NCI-H446 treated with DMSO at 0.1 percent for 48 hours (cell line): ENCODE results near the gene TMEM238L.

Experiments used
- DNase-seq: peaks from one replicate; lab custom pipeline; 2025; lab: John Stamatoyannopoulos, UW

TMEM238L gene

GRCh38 chr17:10804546-10804945, 647 bp upstream of the TMEM238L start:
- no peak for DNase-seq

GRCh38 chr17:10803350-10803749, 549 bp downstream of the TMEM238L start:
- no peak for DNase-seq

GRCh38 chr17:10802496-10803284, 1.2 kb downstream of the TMEM238L start:
- no peak for DNase-seq

GRCh38 chr17:10799407-10799806, 4.5 kb downstream of the TMEM238L start:
- DNase-seq: no peak

GRCh38 chr17:10798910-10799309, 5.0 kb downstream of the TMEM238L start:
- no peak for DNase-seq

- no peak for DNase-seq
Measured at GRCh38 chr17:10798332-10798749, 5.6 kb downstream of the TMEM238L start.

- DNase-seq: no peak
Measured at GRCh38 chr17:10797476-10798328, 6.2 kb downstream of the TMEM238L start.

- DNase-seq: no peak
Measured at GRCh38 chr17:10793816-10794215, 10.1 kb downstream of the TMEM238L start.

- DNase-seq: no peak
Measured at GRCh38 chr17:10793256-10793655, 10.6 kb downstream of the TMEM238L start.

- DNase-seq: no peak
Measured at GRCh38 chr17:10792151-10792550, 11.7 kb downstream of the TMEM238L start.

- no peak for DNase-seq
Measured at GRCh38 chr17:10790491-10791401, 13.2 kb downstream of the TMEM238L start.

GRCh38 chr17:10789694-10790271, 14.1 kb downstream of the TMEM238L start:
- no peak for DNase-seq

GRCh38 chr17:10787306-10788045, 16.4 kb downstream of the TMEM238L start:
- no peak for DNase-seq

- DNase-seq: no peak
Measured at GRCh38 chr17:10785295-10785694, 18.6 kb downstream of the TMEM238L start.

- DNase-seq: no peak
Measured at GRCh38 chr17:10779609-10780008, 24.3 kb downstream of the TMEM238L start.

GRCh38 chr17:10777890-10778289, 26.0 kb downstream of the TMEM238L start:
- no peak for DNase-seq

GRCh38 chr17:10777131-10777807, 26.6 kb downstream of the TMEM238L start:
- DNase-seq: no peak

GRCh38 chr17:10776381-10776780, 27.5 kb downstream of the TMEM238L start:
- no peak for DNase-seq

GRCh38 chr17:10775740-10776356, 28.1 kb downstream of the TMEM238L start:
- DNase-seq: no peak

GRCh38 chr17:10775058-10775457, 28.8 kb downstream of the TMEM238L start:
- no peak for DNase-seq
